G401 (cell line): Measurements from ENCODE around the gene DPYD. TPM values are rescaled to one million over a fixed set of nuclear protein-coding genes. Genes with fewer than 3 reads are reported as not detected.

Experiments
- DNase-seq: peaks from one replicate; pipeline ENCODE4 v3.0.0-alpha.2; 2015; ENCODE audit warnings: low spot score
- in situ Hi-C: cut with HindIII; loops from 2 replicates; pipeline ENCODE4 v1.10.0; 2016; ENCODE audit warnings: low sequenced_read_pairs, mixed read lengths
- total RNA-seq: library from RNA; depleted of rRNA; stranded (reverse); fragments of >200 nt; shearing (Covaris generic); gene quantifications from 2 replicates; pipeline ENCODE4 v1.2.3, GENCODE V29; 2014

DPYD gene
- total RNA-seq, 1 experiment from 2014 or later = not detected

DNA sequence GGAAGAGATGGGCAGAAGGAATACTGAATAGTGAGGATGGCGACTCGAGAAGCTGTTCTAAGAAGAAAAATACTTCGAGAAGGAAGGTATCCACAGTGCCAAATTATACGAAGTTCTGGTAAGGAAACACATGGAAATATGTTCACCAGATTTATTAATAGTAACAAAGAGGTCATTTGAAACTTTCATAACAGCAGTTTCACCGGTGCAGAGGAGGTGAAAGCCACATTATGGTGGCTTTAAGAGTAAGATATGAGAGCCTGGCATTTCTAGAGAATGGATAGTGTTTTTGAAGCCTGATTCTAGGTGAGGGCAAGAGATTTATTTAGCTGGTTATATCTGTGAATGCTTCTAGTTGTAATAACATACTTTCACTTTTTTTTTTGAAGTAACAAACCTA, 56.2 kb downstream of the DPYD start:
- in situ Hi-C loops = no loop called here
- no peak for DNase-seq

- DNase-seq = no peak
- in situ Hi-C loops = no loop called here
Measured at GRCh38 chr1:97853221-97853620, 67.6 kb downstream of the DPYD start.

- in situ Hi-C loops = no loop called here
- no peak for DNase-seq
Measured at GRCh38 chr1:97849345-97850340, 71.2 kb downstream of the DPYD start.

GRCh38 chr1:97845805-97846204, 75.0 kb downstream of the DPYD start:
- in situ Hi-C loops = no loop called here
- DNase-seq = no peak

DNA sequence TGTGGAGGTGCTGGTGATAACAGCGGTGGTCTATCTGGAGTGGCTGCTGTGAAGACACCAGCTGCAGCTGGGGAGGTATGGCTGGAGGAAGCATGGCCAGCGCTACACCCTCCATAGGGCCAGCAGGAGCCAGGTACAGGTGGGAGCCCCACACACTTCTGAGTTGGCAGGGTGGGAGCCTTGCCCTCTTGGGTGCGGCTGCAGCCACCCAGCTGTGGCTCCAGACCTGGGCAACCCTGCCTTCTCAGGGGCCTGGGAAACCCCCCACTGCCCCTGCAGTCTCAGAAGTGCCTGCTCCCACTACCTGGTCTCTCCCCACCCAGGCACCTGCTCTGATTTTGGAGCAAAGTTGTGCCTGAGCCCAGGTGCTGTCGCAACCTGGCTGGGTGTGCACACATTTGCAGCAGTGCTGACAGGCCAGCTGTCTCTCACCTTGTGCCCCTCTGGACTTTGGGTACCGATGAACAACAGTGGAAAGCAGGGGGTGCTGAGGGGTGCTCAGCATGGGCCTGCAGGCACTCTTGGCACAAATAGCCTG, 76.2 kb downstream of the DPYD start:
- DNase-seq = no peak
- in situ Hi-C loops = no loop called here

GRCh38 chr1:97841338-97841737, 79.5 kb downstream of the DPYD start:
- in situ Hi-C loops = no loop called here
- DNase-seq = no peak

DNA sequence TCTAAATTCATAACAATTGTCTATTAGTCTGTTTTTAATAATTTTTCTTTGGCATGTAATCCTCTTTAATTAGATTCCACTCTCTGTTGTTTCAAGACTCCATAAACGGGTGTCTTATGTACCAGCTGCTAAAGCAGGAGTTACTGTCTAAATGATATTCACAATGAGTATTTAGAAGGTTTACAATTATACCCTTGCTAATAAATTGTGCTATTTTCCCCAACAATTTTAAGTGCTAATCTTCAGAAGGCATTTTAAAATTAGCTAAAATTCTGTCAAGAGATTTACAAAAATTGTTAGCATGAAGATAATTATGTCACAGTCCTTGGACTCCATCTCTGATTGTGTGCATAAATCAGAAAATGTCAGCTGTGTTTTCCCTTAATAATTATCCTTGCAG, 83.7 kb downstream of the DPYD start:
- in situ Hi-C loops = no loop called here
- no peak for DNase-seq

DNA sequence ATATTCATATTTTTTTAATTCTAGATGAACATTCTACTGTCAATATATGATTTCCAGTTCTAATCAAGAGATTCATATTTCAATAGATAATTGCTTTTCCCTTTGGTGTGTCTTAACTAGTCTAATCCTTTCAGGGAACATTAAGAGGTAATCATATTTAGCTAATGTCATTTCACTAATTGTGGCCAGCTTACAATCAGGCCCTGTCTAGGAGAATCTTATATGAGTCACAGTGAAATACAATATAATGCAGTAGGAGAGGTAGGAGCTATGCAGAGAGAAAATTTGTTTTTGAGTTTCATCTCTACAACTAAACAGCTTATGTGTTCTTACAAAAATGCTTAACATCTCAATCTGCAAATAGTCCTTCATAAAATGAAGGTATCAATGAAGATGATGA, 85.9 kb downstream of the DPYD start:
- in situ Hi-C loops = no loop called here
- no peak for DNase-seq

GRCh38 chr1:97833881-97834280, 87.0 kb downstream of the DPYD start:
- in situ Hi-C loops = no loop called here
- no peak for DNase-seq

DNA sequence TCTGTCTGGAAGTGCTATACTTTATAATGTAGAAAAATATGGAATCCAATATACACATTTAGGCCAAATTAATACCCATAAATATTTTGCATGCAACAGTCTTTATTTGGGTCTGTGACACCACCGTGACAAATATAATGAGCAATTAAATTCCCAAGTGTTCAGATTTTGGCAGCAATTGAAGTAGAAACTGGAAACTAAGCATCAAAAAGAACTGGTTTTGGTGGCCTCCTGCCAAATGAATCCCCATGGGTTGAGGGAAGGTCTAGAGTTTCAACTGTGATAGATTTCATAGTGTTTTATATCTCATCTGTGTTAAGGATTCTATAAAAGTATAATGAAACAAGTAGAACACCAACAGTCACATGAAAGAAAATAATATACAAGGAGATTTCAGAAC, 88.4 kb downstream of the DPYD start:
- DNase-seq = no peak
- in situ Hi-C loops = no loop called here

DNA sequence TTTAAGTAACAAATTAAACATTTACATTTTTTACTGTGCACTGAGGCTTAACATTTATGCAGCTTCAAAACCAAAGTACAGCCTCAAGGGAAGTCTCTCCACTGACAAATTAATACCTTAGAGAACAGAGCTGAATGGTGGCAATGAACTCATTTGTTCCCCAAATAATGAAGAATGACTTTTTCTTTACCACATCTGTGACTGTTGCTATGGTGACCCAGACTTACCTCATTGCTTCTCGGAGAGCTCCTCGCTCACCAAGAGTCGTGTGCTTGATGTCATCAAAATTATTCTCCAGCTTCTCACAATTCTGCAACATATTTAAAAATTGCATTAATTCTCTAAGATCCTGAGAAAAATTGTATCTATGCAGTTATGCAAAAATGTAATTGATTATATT, 92.9 kb downstream of the DPYD start:
- in situ Hi-C loops = no loop called here
- no peak for DNase-seq

DNA sequence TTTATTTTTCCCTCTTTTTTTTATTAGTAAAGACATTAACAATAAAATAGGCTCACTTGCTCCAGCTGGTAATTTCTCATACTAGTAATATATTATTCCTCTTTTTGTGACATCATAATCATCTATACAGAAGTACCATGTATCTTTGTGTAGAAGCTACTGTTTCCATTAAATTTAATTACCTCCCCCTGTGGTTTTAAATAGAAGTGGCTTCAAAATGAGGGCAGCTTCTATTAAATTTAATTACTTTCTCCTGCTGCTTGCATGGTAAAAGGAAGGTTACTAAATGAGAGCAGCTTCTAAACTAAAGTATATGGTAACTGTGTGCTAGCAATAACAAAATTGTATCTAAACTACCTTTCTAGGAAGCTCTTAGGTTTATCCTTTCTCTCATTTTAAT, 94.0 kb downstream of the DPYD start:
- no peak for DNase-seq
- in situ Hi-C loops = no loop called here

- in situ Hi-C loops = no loop called here
Measured at GRCh38 chr1:97824624-97825023, 96.2 kb downstream of the DPYD start.

DNA sequence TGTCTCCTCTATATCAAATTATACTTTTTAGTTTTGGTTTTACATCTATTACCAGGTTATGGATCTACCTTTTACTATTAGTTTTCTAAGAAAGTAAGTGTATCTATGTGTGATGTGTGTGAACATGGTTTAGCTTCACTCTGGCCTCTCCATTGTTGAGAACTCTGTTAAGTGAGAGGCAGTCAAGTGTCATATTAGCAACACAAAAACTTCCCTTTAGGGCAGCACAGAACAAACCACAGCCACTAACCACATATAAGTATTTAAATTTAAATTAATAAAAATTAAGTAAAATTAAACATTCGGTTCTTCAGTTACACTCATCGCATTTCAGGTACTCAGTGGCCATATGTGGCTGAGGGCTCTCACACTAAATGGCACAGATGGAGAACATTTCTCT, 96.6 kb downstream of the DPYD start:
- in situ Hi-C loops = no loop called here
- no peak for DNase-seq

More at GRCh38 chr1:97824624-97825023, 96.2 kb downstream of the DPYD start:
- DNase-seq = no peak

GRCh38 chr1:97820470-97821188, 100.2 kb downstream of the DPYD start:
- DNase-seq = no peak
- in situ Hi-C loops = no loop called here

GRCh38 chr1:97816927-97817326, 103.9 kb downstream of the DPYD start:
- DNase-seq = no peak
- in situ Hi-C loops = no loop called here

GRCh38 chr1:97814804-97815203, 106.0 kb downstream of the DPYD start:
- in situ Hi-C loops = no loop called here
- DNase-seq = no peak

- in situ Hi-C loops = no loop called here
- DNase-seq = no peak
Measured at GRCh38 chr1:97814121-97814520, 106.7 kb downstream of the DPYD start.

GRCh38 chr1:97812076-97812475, 108.8 kb downstream of the DPYD start:
- in situ Hi-C loops = no loop called here
- DNase-seq = no peak

DNA sequence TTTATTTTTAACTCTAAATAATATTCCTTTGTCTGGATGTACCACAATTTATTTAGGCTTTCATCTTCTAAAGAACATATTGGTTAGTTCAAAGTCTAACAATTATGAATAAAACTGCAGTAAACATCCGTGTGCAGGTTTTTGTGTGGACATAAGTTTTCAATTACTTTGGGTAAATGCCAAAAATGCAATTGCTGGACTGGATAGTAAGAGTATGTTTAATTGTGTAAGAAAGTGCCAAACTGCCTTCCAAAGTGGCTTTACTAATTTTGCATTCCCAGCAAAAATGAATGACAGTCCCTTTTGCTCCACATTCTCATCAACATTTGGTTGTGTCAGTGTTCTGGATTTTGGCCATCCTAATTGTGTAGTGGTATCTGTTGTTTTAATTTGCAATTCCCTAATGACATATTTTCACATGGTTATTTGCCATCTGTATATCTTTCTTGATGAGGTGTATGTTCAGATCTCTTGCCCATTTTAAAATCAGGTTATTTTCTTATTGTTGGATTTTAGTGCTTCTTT, 113.8 kb downstream of the DPYD start:
- in situ Hi-C loops = no loop called here
- DNase-seq = no peak
